Measurements from ENCODE around the gene ALOX15B.

GRCh38 chr17:8012045-8012580 is 26.7 kb upstream of the ALOX15B start:
- TF ChIP-seq CREB1 (IDR thresholded peaks at IDR 0.05) (no peak), CREB1 (CRISPR knock-in tag; IDR thresholded peaks at IDR 0.05) (no peak), SRSF1 (IDR thresholded peaks at IDR 0.05; ENCODE audit: low read depth, low read length) (no peak), CTCF (IDR thresholded peaks at IDR 0.05 in 2 of 3, conservative IDR thresholded peaks at IDR 0.05 in 1 of 3; ENCODE audit: insufficient read depth in 2 of 3, low read depth in 1 of 3, low read length in 3 of 3) (no peak), POLR2A (conservative IDR thresholded peaks at IDR 0.05) (no peak), EZH2 (IDR thresholded peaks at IDR 0.05; ENCODE audit: borderline replicate concordance, low read depth, low read length) (no peak), MAZ (CRISPR knock-in tag; conservative IDR thresholded peaks at IDR 0.05 in 1 of 2, IDR thresholded peaks at IDR 0.05 in 1 of 2) (no peak), JUNB (CRISPR knock-in tag; conservative IDR thresholded peaks at IDR 0.05) (no peak), FOXJ3 (CRISPR knock-in tag; IDR thresholded peaks at IDR 0.05) (no peak), GATA2 (CRISPR knock-in tag; IDR thresholded peaks at IDR 0.05) (no peak), ZC3H4 (CRISPR knock-in tag; IDR thresholded peaks at IDR 0.05; ENCODE audit: borderline replicate concordance) (no peak)
